NCI-H2171 treated with DMSO at 0.1 percent for 48 hours (cell line): ENCODE data around the gene MROH9.
"Not testable (repeated sequence)": the region's sequence is repeated elsewhere in the genome, so short reads cannot be mapped to it uniquely, and the experiment has no call there.

Experiments used
- DNase-seq: peaks from one replicate; lab custom pipeline; 2025; lab: John Stamatoyannopoulos, UW

Gene MROH9

GRCh38 chr1:170935231-170935630 lies at the start of gene MROH9:
MROH9 (plus strand) TSS chr1:170935534; CDS start chr1:170945557, 10,023 bp downstream.
- DNase-seq: no peak

- DNase-seq: no peak
These were observed 49.8 kb upstream of the MROH9 start for GRCh38 chr1:170885551-170885950.

- no peak for DNase-seq
These were observed 48.9 kb upstream of the MROH9 start for GRCh38 chr1:170886460-170886859.

GRCh38 chr1:170887726-170888125 lies 47.6 kb upstream of the MROH9 start:
- DNase-seq: no peak

- DNase-seq: no peak
These were observed 43.5 kb upstream of the MROH9 start for GRCh38 chr1:170891872-170892271.

GRCh38 chr1:170893655-170894297 lies 41.6 kb upstream of the MROH9 start:
- no peak for DNase-seq

GRCh38 chr1:170903961-170904360 lies 31.4 kb upstream of the MROH9 start:
- DNase-seq: no peak

- no peak for DNase-seq
These were observed 26.4 kb upstream of the MROH9 start for GRCh38 chr1:170908942-170909341.

GRCh38 chr1:170910273-170910672 lies 25.1 kb upstream of the MROH9 start:
- DNase-seq: no peak

DNA sequence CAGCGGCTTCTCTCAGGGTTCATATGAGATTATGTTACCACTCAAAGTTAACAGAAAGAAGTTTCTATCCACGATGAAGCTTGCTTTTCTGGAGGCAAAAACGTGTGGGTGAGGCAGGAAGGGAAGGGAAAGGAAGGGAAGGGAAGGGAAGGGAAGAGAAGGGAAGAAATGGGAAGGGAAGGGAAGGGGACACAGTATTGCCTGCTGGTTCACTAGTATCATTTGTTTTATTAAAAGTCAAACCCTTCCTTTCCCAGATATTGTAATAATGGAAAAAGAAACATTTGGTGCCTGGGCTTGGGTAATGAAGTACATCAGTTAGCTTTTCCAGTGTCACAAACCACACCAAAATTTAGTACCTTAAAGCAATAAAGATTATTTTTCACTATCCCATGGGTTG lies 18.0 kb upstream of the MROH9 start:
- DNase-seq: no peak

DNA sequence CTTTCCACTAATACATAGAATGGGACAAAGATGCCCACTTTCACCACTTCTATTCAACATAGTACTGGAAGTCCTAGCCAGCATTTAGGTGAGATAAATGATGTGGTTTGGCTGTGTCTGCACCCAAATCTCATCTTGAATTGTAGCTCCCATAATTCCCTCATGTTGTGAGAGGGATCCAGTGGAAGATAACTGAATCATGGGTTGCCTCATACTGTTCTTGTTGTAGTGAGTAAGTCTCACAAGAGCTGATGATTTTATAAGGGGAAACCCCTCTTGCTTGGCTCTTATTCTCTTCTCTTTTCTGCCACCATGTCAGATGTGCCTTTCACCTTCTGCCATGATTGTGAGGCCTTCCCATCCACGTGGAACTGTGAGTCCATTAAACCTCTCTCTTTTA lies 10.7 kb upstream of the MROH9 start:
- not testable (repeated sequence) for DNase-seq

DNA sequence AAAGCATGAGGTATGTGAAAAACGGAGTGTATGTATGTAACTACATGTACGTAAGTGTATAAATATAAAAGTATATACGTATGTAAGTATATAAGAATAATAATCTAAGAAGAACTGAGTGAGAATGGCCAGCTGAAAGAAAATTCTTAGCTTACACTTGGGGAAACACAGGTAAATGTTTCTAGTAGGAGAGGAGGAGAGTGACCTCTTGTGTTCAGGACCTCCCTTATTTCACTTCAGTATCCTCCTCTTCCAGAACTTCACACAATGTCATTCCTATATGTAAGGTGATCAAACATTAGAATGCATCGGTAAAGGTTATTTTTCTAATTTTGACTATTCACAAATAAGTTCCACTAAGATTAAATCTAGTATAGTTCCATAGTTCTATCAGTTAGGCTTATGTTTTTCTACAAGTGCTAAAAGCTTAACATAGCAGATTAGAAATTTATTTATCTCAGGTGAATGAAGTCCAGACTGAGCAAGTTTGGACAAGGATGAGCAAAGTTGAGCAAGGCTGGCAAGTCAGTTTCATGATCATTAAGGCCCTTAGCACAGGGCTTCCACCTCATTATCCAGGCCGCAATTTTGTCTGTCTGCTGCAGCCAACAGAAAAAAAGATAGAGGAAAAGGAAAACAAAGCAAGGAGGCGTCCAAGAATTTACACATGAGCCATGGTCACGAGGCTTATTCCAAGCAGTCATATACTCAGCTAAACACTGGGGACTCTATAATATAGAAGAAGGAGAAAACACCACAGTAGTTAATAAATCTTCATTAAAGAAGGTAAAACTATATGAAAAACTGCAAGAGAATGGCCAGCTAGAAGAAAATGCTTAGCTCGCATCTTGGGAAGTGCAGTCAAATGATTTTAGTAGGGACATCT lies 7.1 kb upstream of the MROH9 start:
- DNase-seq: no peak

- DNase-seq: no peak
These were observed 5.9 kb upstream of the MROH9 start for GRCh38 chr1:170929412-170929834.

DNA sequence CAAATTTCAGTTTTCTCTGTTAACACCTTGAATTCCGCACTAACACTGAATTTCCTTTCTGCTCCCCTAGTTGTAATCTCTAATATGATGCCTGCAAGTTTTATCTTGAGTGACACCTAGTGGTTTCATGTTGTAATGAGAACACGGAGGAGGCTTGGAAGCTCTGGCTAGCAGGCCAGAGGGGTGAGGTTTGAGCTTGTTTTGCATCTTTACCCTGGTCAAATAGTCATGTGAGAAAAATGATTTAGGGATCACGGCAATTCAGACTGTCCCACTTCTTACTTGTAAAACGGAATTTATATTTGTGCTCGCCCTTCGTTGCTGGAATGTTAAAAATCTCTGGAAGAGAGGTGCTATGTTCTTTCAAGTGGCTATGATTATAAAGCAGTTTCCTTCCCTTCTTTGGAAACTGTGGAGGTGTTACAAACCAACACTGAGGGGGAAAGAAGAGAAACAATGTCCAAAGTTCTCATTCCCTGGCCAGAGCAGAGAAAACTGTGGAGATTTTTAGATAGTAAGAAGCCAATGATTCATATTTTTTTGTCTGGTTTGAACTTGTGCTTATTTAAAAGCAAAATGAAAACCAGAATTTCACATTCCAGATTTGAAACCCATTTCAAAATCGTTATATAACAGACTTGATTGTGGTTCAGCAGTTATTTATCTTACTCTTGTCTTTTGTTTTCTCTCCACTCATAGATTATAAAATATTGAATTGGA lies 5.3 kb upstream of the MROH9 start:
- DNase-seq: peak; percentile 43

GRCh38 chr1:170931650-170932049 lies 3.7 kb upstream of the MROH9 start:
- DNase-seq: no peak

- DNase-seq: no peak
These were observed 3.1 kb upstream of the MROH9 start for GRCh38 chr1:170932236-170932635.

DNA sequence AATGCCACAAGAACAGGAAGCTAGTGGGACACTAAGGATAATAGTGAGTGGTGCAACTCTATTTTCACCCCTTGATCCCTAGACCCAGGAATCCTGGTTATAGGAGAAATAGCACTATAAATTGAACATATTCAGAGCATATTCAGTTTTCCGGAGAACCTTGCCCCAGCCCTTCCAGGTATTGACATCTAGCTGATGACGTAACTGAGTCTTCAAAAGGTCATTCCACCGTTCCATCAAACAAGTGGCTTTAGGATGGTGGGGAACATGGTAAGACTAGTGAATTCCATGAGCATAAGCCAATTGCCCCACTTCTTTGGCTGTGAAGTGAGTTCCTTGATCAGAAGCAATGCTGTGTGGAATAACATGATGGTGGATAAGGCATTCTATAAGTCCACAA lies 2.9 kb downstream of the MROH9 start:
- no peak for DNase-seq

GRCh38 chr1:170939476-170939875 lies 4.1 kb downstream of the MROH9 start:
- no peak for DNase-seq

GRCh38 chr1:170951744-170952143 lies 16.4 kb downstream of the MROH9 start:
- DNase-seq: not testable (repeated sequence)

GRCh38 chr1:170959385-170959784 lies 24.1 kb downstream of the MROH9 start:
- DNase-seq: no peak

GRCh38 chr1:170964506-170964905 lies 29.2 kb downstream of the MROH9 start:
- DNase-seq: no peak

- peak; percentile 33 for DNase-seq
These were observed 31.9 kb downstream of the MROH9 start for GRCh38 chr1:170967042-170967910.
